Liver (tissue), 9 donors: ENCODE results near the gene TPCN1. TPM values are rescaled to one million over a fixed set of nuclear protein-coding genes. Genes with fewer than 3 reads are reported as not detected.

Experiments
- DNase-seq: peaks from one replicate; pipeline ENCODE4 v3.0.0-alpha.2; 2017; ENCODE audit warnings: low spot score
- H3K27ac ChIP-seq, 2 donors: one replicate each; pipeline ENCODE4 v1.7.0; 2013; ENCODE audit warnings: inconsistent platforms in 2 of 2, low read length in 2 of 2, control low read depth in 1 of 2, low read depth in 1 of 2, mild to moderate bottlenecking in 1 of 2
- H3K27me3 ChIP-seq, 4 donors: one replicate each; pipeline versions ENCODE4 v1.6.1 to v1.7.0; 2013; ENCODE audit warnings: low read length in 3 of 4, inconsistent platforms in 1 of 4, mild to moderate bottlenecking in 1 of 4, moderate library complexity in 1 of 4; ENCODE audit not compliant: control insufficient read depth in 4 of 4, insufficient read depth in 4 of 4
- H3K36me3 ChIP-seq, 4 donors: one replicate each; pipeline versions ENCODE4 v1.6.1 to v1.7.0; 2013; ENCODE audit warnings: low read length in 3 of 4, mild to moderate bottlenecking in 3 of 4, low read depth in 1 of 4, moderate library complexity in 1 of 4; ENCODE audit not compliant: control insufficient read depth in 4 of 4, insufficient read depth in 3 of 4
- H3K4me1 ChIP-seq, 4 donors: one replicate each; pipeline versions ENCODE4 v1.6.1 to v1.7.0; 2013; ENCODE audit warnings: low read length in 3 of 4, mild to moderate bottlenecking in 3 of 4, moderate library complexity in 1 of 4; ENCODE audit not compliant: control insufficient read depth in 4 of 4, insufficient read depth in 4 of 4
- H3K4me3 ChIP-seq, 3 donors: one replicate each; pipeline versions ENCODE4 v1.6.1 to v1.7.0; 2013; ENCODE audit warnings: low read length in 3 of 3, control low read depth in 1 of 3, low read depth in 1 of 3, mild to moderate bottlenecking in 1 of 3
- H3K9ac ChIP-seq, 2 donors: one replicate each; pipeline ENCODE4 v1.7.0; 2013; ENCODE audit warnings: low read length in 2 of 2, mild to moderate bottlenecking in 2 of 2, moderate library complexity in 2 of 2, control low read depth in 1 of 2, low read depth in 1 of 2
- H3K9me3 ChIP-seq, 4 donors: one replicate each; pipeline versions ENCODE4 v1.6.1 to v1.7.0; 2013; ENCODE audit warnings: low read length in 3 of 4; ENCODE audit not compliant: control insufficient read depth in 4 of 4
- EGR1 ChIP-seq, 2 donors: IDR thresholded peaks; 2 replicates each; pipeline ENCODE4 v1.6.1; 2016 to 2018; ENCODE audit warnings: antibody characterized with exemption in 2 of 2, low read depth in 2 of 2
- FOXA1 ChIP-seq: IDR thresholded peaks from 2 replicates; pipeline ENCODE4 v1.6.1; 2016; ENCODE audit warnings: antibody characterized with exemption
- FOXA2 ChIP-seq: IDR thresholded peaks from 2 replicates; pipeline ENCODE4 v1.6.1; 2016; ENCODE audit warnings: antibody characterized with exemption
- GABPA ChIP-seq, 2 donors: IDR thresholded peaks in 1 of 2; conservative IDR thresholded peaks in 1 of 2; 2 replicates each; pipeline ENCODE4 v1.6.1; 2016; ENCODE audit warnings: antibody characterized with exemption in 2 of 2, mild to moderate bottlenecking in 1 of 2, moderate library complexity in 1 of 2
- HNF4A ChIP-seq, 2 donors: conservative IDR thresholded peaks; 2 replicates each; pipeline ENCODE4 v1.6.1; 2016; ENCODE audit warnings: antibody characterized with exemption in 2 of 2, mild to moderate bottlenecking in 2 of 2
- HNF4G ChIP-seq: IDR thresholded peaks from 2 replicates; pipeline ENCODE4 v1.6.1; 2016; ENCODE audit warnings: antibody characterized with exemption
- JUND ChIP-seq, 2 donors: IDR thresholded peaks; 2 replicates each; pipeline ENCODE4 v1.6.1; 2016; ENCODE audit warnings: antibody characterized with exemption in 2 of 2
- NR2F2 ChIP-seq: IDR thresholded peaks from 2 replicates; pipeline ENCODE4 v1.6.1; 2016; ENCODE audit warnings: antibody characterized with exemption
- RAD21 ChIP-seq, 2 donors: IDR thresholded peaks; 2 replicates each; pipeline ENCODE4 v1.6.1; 2016; ENCODE audit warnings: antibody characterized with exemption in 2 of 2, mild to moderate bottlenecking in 2 of 2
- RXRA ChIP-seq, 2 donors: IDR thresholded peaks; 2 replicates each; pipeline ENCODE4 v1.6.1; 2017 to 2018; ENCODE audit warnings: antibody characterized with exemption in 2 of 2, mild to moderate bottlenecking in 1 of 2
- SP1 ChIP-seq: IDR thresholded peaks from 2 replicates; pipeline ENCODE4 v1.6.1; 2018; ENCODE audit warnings: antibody characterized with exemption, mild to moderate bottlenecking
- TAF1 ChIP-seq: conservative IDR thresholded peaks from 2 replicates; pipeline ENCODE4 v1.6.1; 2016; ENCODE audit warnings: antibody characterized with exemption, mild to moderate bottlenecking
- YY1 ChIP-seq: IDR thresholded peaks from 2 replicates; pipeline ENCODE4 v1.6.1; 2016; ENCODE audit warnings: antibody characterized with exemption, mild to moderate bottlenecking
- WGBS: extraction: QIAGEN DNeasy Blood & Tissue Kit; methylation state at CpG from one replicate; pipeline ENCODE4 v1.1.7; 2013; 5-methylcytosine and 5-hydroxymethylcytosine counted together
- polyA plus RNA-seq, 2 donors: library from polyadenylated mRNA; stranded (reverse) in 1 of 2; unstranded in 1 of 2; fragments of 200-250 nt in 1 of 2; fragments of >200 nt in 1 of 2; fragmentation: Nextera tagmentation in 1 of 2; extraction: Ambion mirVana in 1 of 2; gene quantifications; one replicate each; pipeline versions ENCODE4 v1.2.1 to v1.2.3, GENCODE V29; 2013 to 2015
- total RNA-seq, 2 donors: library from RNA; depleted of rRNA; stranded (reverse); fragments of >200 nt; gene quantifications; one replicate each; pipeline ENCODE4 v1.2.3, GENCODE V29; 2014
- TF ChIP-seq, protein P1 (sequence below): IDR thresholded peaks from 2 replicates; pipeline ENCODE4 v1.6.1; 2016; ENCODE audit warnings: antibody characterized with exemption
- TF ChIP-seq, protein P2 (sequence below): fragments of 150-350 bp; IDR thresholded peaks from 2 replicates; pipeline ENCODE4 v1.5.1; 2017; ENCODE audit warnings: improper control_type of control experiment, low read depth, low read length; ENCODE audit not compliant: missing input control
- TF ChIP-seq, protein P3 (sequence below): IDR thresholded peaks from 2 replicates; pipeline ENCODE4 v1.6.1; 2016; ENCODE audit warnings: antibody characterized with exemption
- TF ChIP-seq, protein P4 (sequence below): IDR thresholded peaks from 2 replicates; pipeline ENCODE4 v1.6.1; 2016; ENCODE audit warnings: antibody characterized with exemption, mild to moderate bottlenecking
- TF ChIP-seq, protein P5 (sequence below): IDR thresholded peaks from 2 replicates; pipeline ENCODE4 v1.6.1; 2016; ENCODE audit warnings: antibody characterized with exemption
- donor health status: healthy.
- donor health status: healthy.
- donor health status: healthy.
- donor health status: healthy.
- donor health status: healthy.

The TPCN1 gene
- total and polyA plus RNA-seq, 4 donors = 8.6 to 19.2 (median 13.7) TPM

DNA sequence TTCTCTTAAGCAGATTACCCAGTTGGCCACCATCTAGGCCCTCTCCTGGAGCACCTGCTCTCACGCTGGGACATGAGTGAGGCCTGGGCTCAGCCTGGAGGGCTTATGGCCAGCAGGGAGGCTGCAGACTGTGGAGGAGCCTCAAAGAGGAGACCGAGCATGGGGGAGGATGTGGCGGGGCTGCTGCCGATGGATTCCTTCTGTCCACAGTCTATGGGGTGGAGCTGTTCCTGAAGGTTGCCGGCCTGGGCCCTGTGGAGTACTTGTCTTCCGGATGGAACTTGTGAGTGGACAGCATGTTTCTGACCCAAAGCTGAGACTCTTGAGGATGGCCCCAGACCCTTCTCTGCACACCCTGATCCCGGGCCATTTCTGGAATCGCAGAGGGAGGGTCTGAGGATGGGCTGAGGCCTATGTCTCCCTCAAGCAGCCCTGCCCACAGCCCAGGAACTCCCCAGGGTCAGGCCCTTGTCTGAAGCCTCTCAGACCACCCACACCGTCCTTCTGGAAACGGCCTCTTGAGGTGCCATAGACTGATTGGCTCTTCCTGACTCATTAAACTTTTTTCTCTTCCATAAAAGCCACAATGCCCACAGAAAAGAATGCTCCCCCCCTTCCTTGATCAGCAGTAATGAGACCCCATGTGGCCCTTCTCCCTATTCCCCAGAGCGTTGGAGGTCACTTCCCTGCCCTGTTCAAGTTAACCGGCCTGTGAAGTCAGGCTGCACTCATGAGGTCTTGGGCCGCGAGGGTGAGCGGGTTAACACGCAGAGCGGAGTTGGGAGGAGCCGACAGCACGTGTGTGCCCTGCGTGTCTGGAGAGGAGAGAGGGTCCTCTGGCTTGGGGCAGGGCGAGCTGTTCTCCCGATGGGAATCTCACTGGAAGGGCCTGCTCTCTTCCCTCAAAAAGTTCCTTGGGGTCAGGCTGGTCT lies 64.7 kb downstream of the TPCN1 start:
- Histone ChIP-seq H3K4me3 (no peak overlapping the region), H3K27ac (no peak overlapping the region), H3K4me1 (no peaks in the 10 kb centered on the region), H3K9ac (no peak overlapping the region), H3K27me3 (no peaks in the 10 kb centered on the region), H3K36me3 (peaks cover 7 to 65% (median 37%) of the 10 kb centered on the region in 4 donors), H3K9me3 (no peaks in the 10 kb centered on the region)
- WGBS = 90% methylated on average over 22 of the region's 22 CpGs
- TF ChIP-seq, protein P1, sequence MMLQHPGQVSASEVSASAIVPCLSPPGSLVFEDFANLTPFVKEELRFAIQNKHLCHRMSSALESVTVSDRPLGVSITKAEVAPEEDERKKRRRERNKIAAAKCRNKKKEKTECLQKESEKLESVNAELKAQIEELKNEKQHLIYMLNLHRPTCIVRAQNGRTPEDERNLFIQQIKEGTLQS = no peak
- DNase-seq = no peak

DNA sequence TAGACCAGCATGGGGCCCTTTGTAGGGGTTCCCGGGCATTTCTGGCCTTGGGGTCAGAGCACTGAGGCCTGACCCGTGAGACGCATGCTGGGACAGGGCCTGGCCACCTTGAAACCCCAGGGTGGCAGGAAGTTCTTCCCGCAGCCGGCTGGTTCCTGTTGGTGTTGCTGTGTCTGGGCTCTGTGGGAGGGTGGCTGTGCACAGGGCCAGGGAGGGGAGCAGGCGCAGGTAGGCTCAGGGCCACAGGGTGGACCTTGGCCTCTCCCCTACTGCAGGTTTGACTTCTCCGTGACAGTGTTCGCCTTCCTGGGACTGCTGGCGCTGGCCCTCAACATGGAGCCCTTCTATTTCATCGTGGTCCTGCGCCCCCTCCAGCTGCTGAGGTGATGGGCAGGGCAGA lies 65.4 kb downstream of the TPCN1 start:
- no peaks in the 10 kb centered on the region for H3K4me1 ChIP-seq
- no peak overlapping the region for H3K9ac ChIP-seq
- H3K36me3 ChIP-seq = peaks cover 10 to 72% (median 38%) of the 10 kb centered on the region in 4 donors
- WGBS = 87% methylated on average over 11 of the region's 11 CpGs
- TF ChIP-seq, protein P2, sequence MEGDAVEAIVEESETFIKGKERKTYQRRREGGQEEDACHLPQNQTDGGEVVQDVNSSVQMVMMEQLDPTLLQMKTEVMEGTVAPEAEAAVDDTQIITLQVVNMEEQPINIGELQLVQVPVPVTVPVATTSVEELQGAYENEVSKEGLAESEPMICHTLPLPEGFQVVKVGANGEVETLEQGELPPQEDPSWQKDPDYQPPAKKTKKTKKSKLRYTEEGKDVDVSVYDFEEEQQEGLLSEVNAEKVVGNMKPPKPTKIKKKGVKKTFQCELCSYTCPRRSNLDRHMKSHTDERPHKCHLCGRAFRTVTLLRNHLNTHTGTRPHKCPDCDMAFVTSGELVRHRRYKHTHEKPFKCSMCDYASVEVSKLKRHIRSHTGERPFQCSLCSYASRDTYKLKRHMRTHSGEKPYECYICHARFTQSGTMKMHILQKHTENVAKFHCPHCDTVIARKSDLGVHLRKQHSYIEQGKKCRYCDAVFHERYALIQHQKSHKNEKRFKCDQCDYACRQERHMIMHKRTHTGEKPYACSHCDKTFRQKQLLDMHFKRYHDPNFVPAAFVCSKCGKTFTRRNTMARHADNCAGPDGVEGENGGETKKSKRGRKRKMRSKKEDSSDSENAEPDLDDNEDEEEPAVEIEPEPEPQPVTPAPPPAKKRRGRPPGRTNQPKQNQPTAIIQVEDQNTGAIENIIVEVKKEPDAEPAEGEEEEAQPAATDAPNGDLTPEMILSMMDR = no peak
- TF ChIP-seq SP1 (no peak), EGR1 (IDR thresholded peaks at IDR 0.05; ENCODE audit: low read depth in 2 of 2) (no peak), YY1 (no peak), TAF1 (no peak), HNF4G (no peak), RAD21 (IDR thresholded peaks at IDR 0.05) (no peak), FOXA2 (no peak), NR2F2 (no peak), FOXA1 (no peak), JUND (IDR thresholded peaks at IDR 0.05) (no peak), HNF4A (conservative IDR thresholded peaks at IDR 0.05) (no peak), RXRA (IDR thresholded peaks at IDR 0.05) (no peak), GABPA (IDR thresholded peaks at IDR 0.05 in 1 of 2, conservative IDR thresholded peaks at IDR 0.05 in 1 of 2) (no peak)
- TF ChIP-seq, protein P1 = no peak
- TF ChIP-seq, protein P3, sequence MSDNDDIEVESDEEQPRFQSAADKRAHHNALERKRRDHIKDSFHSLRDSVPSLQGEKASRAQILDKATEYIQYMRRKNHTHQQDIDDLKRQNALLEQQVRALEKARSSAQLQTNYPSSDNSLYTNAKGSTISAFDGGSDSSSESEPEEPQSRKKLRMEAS = no peak
- TF ChIP-seq, protein P4, sequence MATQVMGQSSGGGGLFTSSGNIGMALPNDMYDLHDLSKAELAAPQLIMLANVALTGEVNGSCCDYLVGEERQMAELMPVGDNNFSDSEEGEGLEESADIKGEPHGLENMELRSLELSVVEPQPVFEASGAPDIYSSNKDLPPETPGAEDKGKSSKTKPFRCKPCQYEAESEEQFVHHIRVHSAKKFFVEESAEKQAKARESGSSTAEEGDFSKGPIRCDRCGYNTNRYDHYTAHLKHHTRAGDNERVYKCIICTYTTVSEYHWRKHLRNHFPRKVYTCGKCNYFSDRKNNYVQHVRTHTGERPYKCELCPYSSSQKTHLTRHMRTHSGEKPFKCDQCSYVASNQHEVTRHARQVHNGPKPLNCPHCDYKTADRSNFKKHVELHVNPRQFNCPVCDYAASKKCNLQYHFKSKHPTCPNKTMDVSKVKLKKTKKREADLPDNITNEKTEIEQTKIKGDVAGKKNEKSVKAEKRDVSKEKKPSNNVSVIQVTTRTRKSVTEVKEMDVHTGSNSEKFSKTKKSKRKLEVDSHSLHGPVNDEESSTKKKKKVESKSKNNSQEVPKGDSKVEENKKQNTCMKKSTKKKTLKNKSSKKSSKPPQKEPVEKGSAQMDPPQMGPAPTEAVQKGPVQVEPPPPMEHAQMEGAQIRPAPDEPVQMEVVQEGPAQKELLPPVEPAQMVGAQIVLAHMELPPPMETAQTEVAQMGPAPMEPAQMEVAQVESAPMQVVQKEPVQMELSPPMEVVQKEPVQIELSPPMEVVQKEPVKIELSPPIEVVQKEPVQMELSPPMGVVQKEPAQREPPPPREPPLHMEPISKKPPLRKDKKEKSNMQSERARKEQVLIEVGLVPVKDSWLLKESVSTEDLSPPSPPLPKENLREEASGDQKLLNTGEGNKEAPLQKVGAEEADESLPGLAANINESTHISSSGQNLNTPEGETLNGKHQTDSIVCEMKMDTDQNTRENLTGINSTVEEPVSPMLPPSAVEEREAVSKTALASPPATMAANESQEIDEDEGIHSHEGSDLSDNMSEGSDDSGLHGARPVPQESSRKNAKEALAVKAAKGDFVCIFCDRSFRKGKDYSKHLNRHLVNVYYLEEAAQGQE = no peak
- TF ChIP-seq, protein P5, sequence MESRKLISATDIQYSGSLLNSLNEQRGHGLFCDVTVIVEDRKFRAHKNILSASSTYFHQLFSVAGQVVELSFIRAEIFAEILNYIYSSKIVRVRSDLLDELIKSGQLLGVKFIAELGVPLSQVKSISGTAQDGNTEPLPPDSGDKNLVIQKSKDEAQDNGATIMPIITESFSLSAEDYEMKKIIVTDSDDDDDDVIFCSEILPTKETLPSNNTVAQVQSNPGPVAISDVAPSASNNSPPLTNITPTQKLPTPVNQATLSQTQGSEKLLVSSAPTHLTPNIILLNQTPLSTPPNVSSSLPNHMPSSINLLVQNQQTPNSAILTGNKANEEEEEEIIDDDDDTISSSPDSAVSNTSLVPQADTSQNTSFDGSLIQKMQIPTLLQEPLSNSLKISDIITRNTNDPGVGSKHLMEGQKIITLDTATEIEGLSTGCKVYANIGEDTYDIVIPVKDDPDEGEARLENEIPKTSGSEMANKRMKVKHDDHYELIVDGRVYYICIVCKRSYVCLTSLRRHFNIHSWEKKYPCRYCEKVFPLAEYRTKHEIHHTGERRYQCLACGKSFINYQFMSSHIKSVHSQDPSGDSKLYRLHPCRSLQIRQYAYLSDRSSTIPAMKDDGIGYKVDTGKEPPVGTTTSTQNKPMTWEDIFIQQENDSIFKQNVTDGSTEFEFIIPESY = no peak
- no peaks in the 10 kb centered on the region for H3K9me3 ChIP-seq
- no peak for DNase-seq
- no peaks in the 10 kb centered on the region for H3K27me3 ChIP-seq
- no peak overlapping the region for H3K4me3 ChIP-seq
- no peak overlapping the region for H3K27ac ChIP-seq
